Measurements from ENCODE around the gene SEMA3D. TPM values are rescaled to one million over a fixed set of nuclear protein-coding genes. Genes with fewer than 3 reads are reported as not detected.

Gene SEMA3D
- total RNA-seq, 1 experiment from 2014 or later = 0.61 TPM

DNA sequence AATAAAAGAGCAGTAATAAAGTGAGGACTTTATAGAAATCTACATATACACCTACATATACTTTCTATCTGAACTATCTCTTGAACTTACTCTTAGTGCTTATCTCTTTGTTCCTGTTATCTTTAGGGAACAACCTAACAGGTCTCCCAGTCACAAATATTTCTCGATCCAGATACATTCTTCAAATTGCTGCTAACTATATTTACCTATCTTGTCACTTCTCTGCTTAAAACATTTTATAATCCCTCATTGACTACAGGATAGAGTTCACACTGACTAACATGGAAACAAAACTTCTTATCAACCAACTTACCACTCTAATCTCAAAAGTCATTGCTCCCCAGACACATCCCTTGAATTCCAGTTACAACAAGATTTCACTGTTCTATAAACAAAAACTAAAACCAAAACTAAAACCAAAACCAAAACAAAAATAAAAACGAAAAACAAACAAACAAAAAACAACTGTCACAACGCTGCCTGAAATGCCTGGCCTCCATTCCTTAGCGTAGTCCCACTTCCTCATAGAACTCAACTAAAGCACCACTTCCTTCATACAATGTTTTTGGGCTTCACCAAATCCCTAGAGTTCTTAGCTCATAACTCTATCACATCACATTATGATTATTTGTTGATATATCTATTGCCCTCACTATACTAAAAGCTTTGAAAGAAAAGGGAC is 134.7 kb downstream of the SEMA3D start:
- Mint-ChIP-seq H3K4me3 (ENCODE audit: unreplicated experiment) (peak overlapping the region; percentile 4), H3K4me1 (ENCODE audit: low read depth, unreplicated experiment) (peaks cover 8% of the 10 kb centered on the region), H3K9me3 (ENCODE audit: unreplicated experiment) (no peaks in the 10 kb centered on the region), H3K27ac (ENCODE audit: unreplicated experiment) (no peak overlapping the region), H3K36me3 (ENCODE audit: insufficient read depth, unreplicated experiment) (peaks cover 5% of the 10 kb centered on the region), H3K27me3 (ENCODE audit: insufficient read depth, unreplicated experiment) (no peaks in the 10 kb centered on the region)
- ChIA-PET POLR2A (no interaction called here), CTCF (no interaction called here)
- TF ChIP-seq, protein P1, sequence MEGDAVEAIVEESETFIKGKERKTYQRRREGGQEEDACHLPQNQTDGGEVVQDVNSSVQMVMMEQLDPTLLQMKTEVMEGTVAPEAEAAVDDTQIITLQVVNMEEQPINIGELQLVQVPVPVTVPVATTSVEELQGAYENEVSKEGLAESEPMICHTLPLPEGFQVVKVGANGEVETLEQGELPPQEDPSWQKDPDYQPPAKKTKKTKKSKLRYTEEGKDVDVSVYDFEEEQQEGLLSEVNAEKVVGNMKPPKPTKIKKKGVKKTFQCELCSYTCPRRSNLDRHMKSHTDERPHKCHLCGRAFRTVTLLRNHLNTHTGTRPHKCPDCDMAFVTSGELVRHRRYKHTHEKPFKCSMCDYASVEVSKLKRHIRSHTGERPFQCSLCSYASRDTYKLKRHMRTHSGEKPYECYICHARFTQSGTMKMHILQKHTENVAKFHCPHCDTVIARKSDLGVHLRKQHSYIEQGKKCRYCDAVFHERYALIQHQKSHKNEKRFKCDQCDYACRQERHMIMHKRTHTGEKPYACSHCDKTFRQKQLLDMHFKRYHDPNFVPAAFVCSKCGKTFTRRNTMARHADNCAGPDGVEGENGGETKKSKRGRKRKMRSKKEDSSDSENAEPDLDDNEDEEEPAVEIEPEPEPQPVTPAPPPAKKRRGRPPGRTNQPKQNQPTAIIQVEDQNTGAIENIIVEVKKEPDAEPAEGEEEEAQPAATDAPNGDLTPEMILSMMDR (IDR thresholded peaks at IDR 0.05; ENCODE audit: insufficient read depth in 1 of 2, low read depth in 1 of 2, low read length in 1 of 2, severe bottlenecking in 1 of 2, unreplicated experiment in 1 of 2) = no peak
- Histone ChIP-seq H3K36me3 (ENCODE audit: control insufficient read depth, insufficient read depth, low read length) (no peaks in the 10 kb centered on the region), H3K9me3 (no peaks in the 10 kb centered on the region), H3K27me3 (replicated peaks; ENCODE audit: control insufficient read depth, insufficient read depth, low read length) (no peaks in the 10 kb centered on the region), H3K4me3 (ENCODE audit: low read depth, low read length) (no peak overlapping the region), H3K4me1 (peaks cover 23% of the 10 kb centered on the region)
- intact Hi-C loops (cut with micrococcal nuclease; ENCODE audit: unreplicated experiment) = loop anchor here (1.0 kb wide), 1 partner anchor 23 kb away; no protein-coding TSS in a partner anchor
- DNase-seq = no peak
- no TSS peak for BruUV-seq (replicated peaks)

DNA sequence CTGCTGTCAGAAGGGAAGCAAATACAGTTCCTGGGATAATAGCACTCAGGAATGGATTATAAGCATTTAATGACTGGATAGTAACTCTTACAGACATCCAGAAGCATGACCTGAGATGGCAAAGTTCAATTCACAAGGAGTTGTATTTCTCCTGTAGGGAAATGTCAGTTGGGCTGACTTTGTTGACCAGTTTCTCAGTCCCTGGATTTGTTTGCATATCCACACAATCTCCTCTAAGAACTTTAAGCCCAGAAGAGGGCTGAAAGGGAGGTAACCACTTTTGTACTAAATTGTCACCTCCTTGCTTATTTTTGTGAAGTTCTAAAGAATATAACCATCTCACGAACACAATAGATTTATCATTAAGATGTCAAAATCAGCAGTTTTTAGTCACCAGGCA is 140.3 kb downstream of the SEMA3D start:
- BruUV-seq (replicated peaks) = no TSS peak
- intact Hi-C loops (cut with micrococcal nuclease; ENCODE audit: unreplicated experiment) = loop anchor here (10.0 kb wide), 1 partner anchor 278 kb away; no protein-coding TSS in a partner anchor
- no peaks in the 10 kb centered on the region for H3K36me3 Mint-ChIP-seq (ENCODE audit: insufficient read depth, unreplicated experiment)

DNA sequence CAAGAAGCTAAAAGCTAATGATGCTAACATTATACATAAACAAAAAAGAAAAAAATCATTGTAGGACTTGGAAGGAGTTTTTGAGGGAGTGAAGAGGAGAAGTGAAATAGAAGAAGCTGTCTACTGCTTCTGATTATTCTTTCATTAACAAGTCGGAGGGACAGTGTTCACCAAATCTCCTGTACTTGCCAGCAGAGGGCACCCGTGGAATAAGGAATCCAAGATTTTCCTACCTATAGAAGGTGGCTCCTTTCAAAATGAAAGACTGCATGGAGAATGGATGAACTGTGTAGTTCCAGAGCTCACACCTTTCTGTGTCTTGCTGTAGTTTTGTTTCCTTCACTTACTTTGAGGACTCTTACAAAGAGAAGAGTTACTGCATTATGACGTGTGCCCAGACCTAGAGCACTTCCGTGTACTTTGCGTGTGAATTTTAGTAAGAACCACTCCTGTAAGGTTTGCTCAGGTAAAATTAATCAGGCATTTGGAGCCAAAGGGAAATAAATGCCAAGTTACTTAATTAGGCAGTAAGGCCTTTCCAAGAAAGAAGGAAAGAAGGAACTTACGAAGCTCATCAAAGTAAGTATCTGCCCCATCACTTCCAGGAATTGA is 145.1 kb downstream of the SEMA3D start:
- TF ChIP-seq, protein P1 (IDR thresholded peaks at IDR 0.05; ENCODE audit: insufficient read depth in 1 of 2, low read depth in 1 of 2, low read length in 1 of 2, severe bottlenecking in 1 of 2, unreplicated experiment in 1 of 2) = peak; percentile 82 to 85
- Histone ChIP-seq H3K9me3 (no peaks in the 10 kb centered on the region), H3K4me1 (0 out of 2 replicates have a peak, but pooled peaks cover 6% of the 10 kb centered on the region), H3K36me3 (ENCODE audit: control insufficient read depth, insufficient read depth, low read length) (no peaks in the 10 kb centered on the region), H3K27me3 (replicated peaks; ENCODE audit: control insufficient read depth, insufficient read depth, low read length) (no peaks in the 10 kb centered on the region), H3K4me3 (ENCODE audit: low read depth, low read length) (no peak overlapping the region)
- intact Hi-C loops (cut with micrococcal nuclease; ENCODE audit: unreplicated experiment) = loop anchor here (1.0 to 10.0 kb wide), 8 partner anchors 150 to 810 kb away; no protein-coding TSS in a partner anchor
- BruUV-seq (replicated peaks) = no TSS peak
- H3K27ac Mint-ChIP-seq (ENCODE audit: unreplicated experiment) = no peak overlapping the region
- peak; percentile 73 to 77 for DNase-seq
- H3K4me1 Mint-ChIP-seq (ENCODE audit: low read depth, unreplicated experiment) = no peaks in the 10 kb centered on the region
- no peaks in the 10 kb centered on the region for H3K27me3 Mint-ChIP-seq (ENCODE audit: insufficient read depth, unreplicated experiment)
- H3K36me3 Mint-ChIP-seq (ENCODE audit: insufficient read depth, unreplicated experiment) = no peaks in the 10 kb centered on the region
- no peaks in the 10 kb centered on the region for H3K9me3 Mint-ChIP-seq (ENCODE audit: unreplicated experiment)
- no peak overlapping the region for H3K4me3 Mint-ChIP-seq (ENCODE audit: unreplicated experiment)
- ChIA-PET POLR2A (no interaction called here), CTCF (interaction anchor here (0.6 to 1.5 kb wide), 5 partner anchors 37 to 788 kb away, joined by 3 to 11 read pairs (median 3); no protein-coding TSS in a partner anchor)

More for the DNA sequence above, 140.3 kb downstream of the SEMA3D start:
- H3K4me3 ChIP-seq (ENCODE audit: low read depth, low read length) = no peak overlapping the region
- Mint-ChIP-seq H3K27me3 (ENCODE audit: insufficient read depth, unreplicated experiment) (no peaks in the 10 kb centered on the region), H3K4me3 (ENCODE audit: unreplicated experiment) (no peak overlapping the region), H3K4me1 (ENCODE audit: low read depth, unreplicated experiment) (no peaks in the 10 kb centered on the region), H3K9me3 (ENCODE audit: unreplicated experiment) (no peaks in the 10 kb centered on the region), H3K27ac (ENCODE audit: unreplicated experiment) (no peak overlapping the region)
- no peaks in the 10 kb centered on the region for H3K9me3 ChIP-seq
- H3K4me1 ChIP-seq = peaks cover 15% of the 10 kb centered on the region
- no peaks in the 10 kb centered on the region for H3K36me3 ChIP-seq (ENCODE audit: control insufficient read depth, insufficient read depth, low read length)
- CTCF ChIA-PET = no interaction called here
- POLR2A ChIA-PET = no interaction called here
- DNase-seq = no peak
- TF ChIP-seq, protein P1 (IDR thresholded peaks at IDR 0.05; ENCODE audit: insufficient read depth in 1 of 2, low read depth in 1 of 2, low read length in 1 of 2, severe bottlenecking in 1 of 2, unreplicated experiment in 1 of 2) = no peak
- no peaks in the 10 kb centered on the region for H3K27me3 ChIP-seq (replicated peaks; ENCODE audit: control insufficient read depth, insufficient read depth, low read length)

All from Caco-2 (cell line).